Mammary epithelial cell (primary cell): ENCODE measurements around the gene TAPT1.

Experiments used
- EZH2 ChIP-seq: IDR thresholded peaks from 2 replicates; pipeline ENCODE4 v1.6.1; 2012; ENCODE audit warnings: low read length, inconsistent platforms, borderline replicate concordance
- TF ChIP-seq, protein P1 (sequence below), 2 donors: IDR thresholded peaks in 1 of 2; conservative IDR thresholded peaks in 1 of 2; 2 replicates each; pipeline ENCODE4 v1.5.1; 2011 to 2012; ENCODE audit warnings: inconsistent platforms in 2 of 2, low read length in 2 of 2, mild to moderate bottlenecking in 2 of 2, control low read depth in 1 of 2, low read depth in 1 of 2; ENCODE audit not compliant: insufficient read depth in 1 of 2; ENCODE audit errors: extremely low read depth in 1 of 2

DNA sequence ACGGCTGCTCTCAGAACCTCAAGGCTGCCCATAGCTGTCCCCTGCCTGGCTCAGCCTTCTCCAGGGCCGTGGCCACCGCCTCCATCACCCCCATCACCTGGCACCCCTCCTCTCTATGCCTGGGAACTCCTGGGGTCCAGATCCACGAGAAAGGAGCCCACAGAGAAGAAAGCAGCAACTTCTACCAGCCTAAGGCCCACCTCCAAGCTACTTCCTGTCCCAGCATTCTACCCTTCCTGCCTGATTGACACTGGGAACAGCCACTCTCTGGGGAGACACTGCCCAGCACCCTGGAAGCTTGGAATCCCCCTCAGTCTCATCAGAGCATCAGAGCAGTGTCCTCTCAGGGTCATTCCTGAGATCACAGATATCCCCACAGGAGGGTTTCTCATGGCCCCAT lies 105.6 kb downstream of the TAPT1 start:
- TF ChIP-seq, protein P1, sequence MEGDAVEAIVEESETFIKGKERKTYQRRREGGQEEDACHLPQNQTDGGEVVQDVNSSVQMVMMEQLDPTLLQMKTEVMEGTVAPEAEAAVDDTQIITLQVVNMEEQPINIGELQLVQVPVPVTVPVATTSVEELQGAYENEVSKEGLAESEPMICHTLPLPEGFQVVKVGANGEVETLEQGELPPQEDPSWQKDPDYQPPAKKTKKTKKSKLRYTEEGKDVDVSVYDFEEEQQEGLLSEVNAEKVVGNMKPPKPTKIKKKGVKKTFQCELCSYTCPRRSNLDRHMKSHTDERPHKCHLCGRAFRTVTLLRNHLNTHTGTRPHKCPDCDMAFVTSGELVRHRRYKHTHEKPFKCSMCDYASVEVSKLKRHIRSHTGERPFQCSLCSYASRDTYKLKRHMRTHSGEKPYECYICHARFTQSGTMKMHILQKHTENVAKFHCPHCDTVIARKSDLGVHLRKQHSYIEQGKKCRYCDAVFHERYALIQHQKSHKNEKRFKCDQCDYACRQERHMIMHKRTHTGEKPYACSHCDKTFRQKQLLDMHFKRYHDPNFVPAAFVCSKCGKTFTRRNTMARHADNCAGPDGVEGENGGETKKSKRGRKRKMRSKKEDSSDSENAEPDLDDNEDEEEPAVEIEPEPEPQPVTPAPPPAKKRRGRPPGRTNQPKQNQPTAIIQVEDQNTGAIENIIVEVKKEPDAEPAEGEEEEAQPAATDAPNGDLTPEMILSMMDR (conservative IDR thresholded peaks at IDR 0.05 in 1 of 2, IDR thresholded peaks at IDR 0.05 in 1 of 2; ENCODE audit: extremely low read depth in 1 of 2, insufficient read depth in 1 of 2, low read depth in 1 of 2, low read length in 2 of 2): no peak
- TF ChIP-seq EZH2: no peak
